HG03342 (cell line): Measurements from ENCODE around the gene ATIC.

ENCODE experiments used
- ATAC-seq: cut with Tn5 transposase; IDR thresholded peaks from one replicate; pipeline ENCODE4 v1.9.1; 2021; ENCODE audit warnings: mild to moderate bottlenecking, moderate library complexity; ENCODE audit not compliant: unreplicated experiment

ATIC gene

DNA sequence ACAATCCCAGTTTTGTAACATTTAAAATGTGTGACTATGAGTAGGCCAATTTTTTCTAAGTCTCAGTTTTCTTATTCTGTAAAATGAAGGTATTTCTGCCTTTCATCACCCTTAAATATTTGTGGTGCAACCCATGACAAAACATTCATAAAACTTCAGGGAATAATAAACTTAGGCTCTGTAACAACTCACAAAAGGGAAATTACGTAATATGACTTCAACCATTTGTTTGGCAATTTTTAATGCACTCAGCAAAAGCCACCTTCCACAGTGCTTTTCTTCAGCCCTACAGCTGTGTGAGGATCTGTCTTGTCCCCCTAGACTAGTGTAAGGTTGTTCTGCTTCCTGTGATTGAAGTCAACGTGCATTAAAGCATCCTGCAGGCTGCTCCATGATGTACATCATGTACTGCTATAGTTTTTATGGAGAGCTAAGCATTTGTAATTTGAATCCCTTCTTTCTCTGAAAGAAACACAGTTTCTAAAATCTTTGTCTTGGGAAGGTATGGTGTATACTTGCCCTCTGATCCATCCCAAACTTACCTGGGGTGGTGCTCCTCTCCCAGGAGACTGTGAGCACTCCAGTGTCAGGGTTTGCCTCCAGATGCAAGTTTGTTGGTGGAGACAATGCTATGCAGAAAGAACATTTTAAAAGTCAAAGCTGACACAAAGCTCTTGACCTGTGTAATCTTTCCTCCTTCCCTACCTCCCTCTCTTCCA, 84.9 kb downstream of the ATIC start:
- ATAC-seq: no peak

DNA sequence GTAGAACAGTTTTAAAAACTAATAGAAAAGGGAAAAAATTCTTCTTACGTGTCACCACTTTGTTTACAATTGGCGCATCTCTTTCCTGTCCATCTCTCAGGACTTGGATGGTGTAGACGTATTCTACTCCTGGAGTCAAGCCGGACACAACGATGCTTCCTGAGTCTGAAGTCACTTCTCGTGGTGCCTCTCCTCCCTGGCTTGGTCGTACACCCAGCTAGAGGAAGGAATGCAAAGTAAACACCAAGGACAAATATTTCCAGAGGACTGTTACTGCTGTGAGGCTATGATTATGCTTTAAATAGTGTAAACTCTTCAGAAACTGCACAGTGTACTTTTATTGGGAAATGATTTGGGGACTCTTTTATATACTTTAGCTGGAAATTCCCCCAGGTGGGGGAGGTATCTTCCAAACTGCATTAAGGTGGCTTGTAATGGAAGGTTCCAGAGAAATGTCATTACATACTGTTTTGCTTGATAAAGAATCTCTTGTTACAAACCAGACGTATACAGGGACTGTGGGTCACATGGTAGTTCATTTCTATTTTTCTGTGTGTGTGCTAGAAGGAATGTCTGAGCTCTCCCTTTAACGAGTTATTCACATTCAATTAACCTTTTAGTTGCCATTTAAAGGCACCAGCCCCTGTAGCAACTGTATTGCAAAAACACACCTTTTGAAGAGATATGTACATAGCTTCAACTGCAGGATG, 85.9 kb downstream of the ATIC start:
- ATAC-seq: no peak

- no peak for ATAC-seq
Measured at GRCh38 chr2:215399067-215399716, 87.3 kb downstream of the ATIC start.
